ENCODE measurements around the gene MTFR1L. TPM values are rescaled to one million over a fixed set of nuclear protein-coding genes. Genes with fewer than 3 reads are reported as not detected.

MTFR1L gene
- total RNA-seq, 1 experiment from 2014 or later, result 32.5 TPM

GRCh38 chr1:25800703-25801377, 18.9 kb upstream of the MTFR1L start:
- Histone ChIP-seq H3K4me2 (ENCODE audit: insufficient read depth, insufficient read length, low read length) (peak overlapping the region; percentile 82), H4K8ac (replicated peaks; ENCODE audit: insufficient read length, low read depth, low read length) (no peak overlapping the region), H3K4me1 (ENCODE audit: insufficient read depth, low read length) (no peaks in the 10 kb centered on the region), H3K18ac (ENCODE audit: insufficient read length, low read depth, low read length) (no peak overlapping the region), H2AK5ac (ENCODE audit: insufficient read length, low read length) (no peak overlapping the region), H3K79me1 (ENCODE audit: insufficient read depth, low read depth, low read length, poor library complexity, severe bottlenecking) (no peaks in the 10 kb centered on the region), H3T11ph (ENCODE audit: low read length) (no peak overlapping the region), H3K27me3 (ENCODE audit: insufficient read depth, low read length) (no peaks in the 10 kb centered on the region), H3K23me2 (ENCODE audit: insufficient read length, low read depth, low read length, poor library complexity, severe bottlenecking) (peaks cover 6% of the 10 kb centered on the region), H4K20me1 (ENCODE audit: control insufficient read depth, insufficient read depth, insufficient read length) (no peaks in the 10 kb centered on the region), H2BK12ac (ENCODE audit: insufficient read length, low read depth, low read length) (no peak overlapping the region), H3K56ac (ENCODE audit: insufficient read length, low read depth, low read length) (no peak overlapping the region), H3K27ac (ENCODE audit: insufficient read length, low read depth, low read length) (no peak overlapping the region), H3K23ac (ENCODE audit: insufficient read length, low read depth, low read length) (no peak overlapping the region), H3K9ac (ENCODE audit: extremely low read depth, insufficient read length, low read length) (peak overlapping the region; percentile 56), H4K5ac (ENCODE audit: insufficient read length, low read depth, low read length) (no peak overlapping the region), H3K4ac (ENCODE audit: low read depth, low read length) (no peak overlapping the region), H3K14ac (ENCODE audit: insufficient read depth, low read length) (peak overlapping the region; percentile 87; the same call in 1 of the 2 replicates), H2BK5ac (ENCODE audit: insufficient read length, low read length) (no peak overlapping the region), H4K91ac (ENCODE audit: insufficient read length, low read depth, low read length) (no peak overlapping the region), H3K79me2 (ENCODE audit: insufficient read depth, low read length) (no peaks in the 10 kb centered on the region), H2BK15ac (ENCODE audit: low read depth, low read length) (no peak overlapping the region), H2BK20ac (ENCODE audit: low read depth, low read length, poor library complexity, severe bottlenecking) (no peak overlapping the region), H2AFZ (ENCODE audit: low read length) (no peak overlapping the region), H3K9me3 (ENCODE audit: control insufficient read depth, low read depth, low read length) (no peaks in the 10 kb centered on the region), H2BK120ac (ENCODE audit: low read depth, low read length, poor library complexity, severe bottlenecking) (no peak overlapping the region)
- Mint-ChIP-seq H3K27me3 (ENCODE audit: low read depth) (peaks cover 5% of the 10 kb centered on the region), H3K4me1 (peaks cover 31 to 50% of the 10 kb centered on the region in 2 experiments), H3K4me3 (peak overlapping the region; percentile 75 to 90), H3K27ac (peak overlapping the region in 1 of 3 experiments; percentile 34; a peak in 1 of 7 replicates), H3K36me3 (ENCODE audit: insufficient read depth in 1 of 3, low read depth in 3 of 3) (peaks cover 2 to 26% (median 10%) of the 10 kb centered on the region in 3 experiments; a peak in 5 of 7 replicates), H3K9me3 (no peaks in the 10 kb centered on the region; a peak in 1 of 5 replicates)
- TF ChIP-seq, protein P1, sequence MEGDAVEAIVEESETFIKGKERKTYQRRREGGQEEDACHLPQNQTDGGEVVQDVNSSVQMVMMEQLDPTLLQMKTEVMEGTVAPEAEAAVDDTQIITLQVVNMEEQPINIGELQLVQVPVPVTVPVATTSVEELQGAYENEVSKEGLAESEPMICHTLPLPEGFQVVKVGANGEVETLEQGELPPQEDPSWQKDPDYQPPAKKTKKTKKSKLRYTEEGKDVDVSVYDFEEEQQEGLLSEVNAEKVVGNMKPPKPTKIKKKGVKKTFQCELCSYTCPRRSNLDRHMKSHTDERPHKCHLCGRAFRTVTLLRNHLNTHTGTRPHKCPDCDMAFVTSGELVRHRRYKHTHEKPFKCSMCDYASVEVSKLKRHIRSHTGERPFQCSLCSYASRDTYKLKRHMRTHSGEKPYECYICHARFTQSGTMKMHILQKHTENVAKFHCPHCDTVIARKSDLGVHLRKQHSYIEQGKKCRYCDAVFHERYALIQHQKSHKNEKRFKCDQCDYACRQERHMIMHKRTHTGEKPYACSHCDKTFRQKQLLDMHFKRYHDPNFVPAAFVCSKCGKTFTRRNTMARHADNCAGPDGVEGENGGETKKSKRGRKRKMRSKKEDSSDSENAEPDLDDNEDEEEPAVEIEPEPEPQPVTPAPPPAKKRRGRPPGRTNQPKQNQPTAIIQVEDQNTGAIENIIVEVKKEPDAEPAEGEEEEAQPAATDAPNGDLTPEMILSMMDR (conservative IDR thresholded peaks at IDR 0.05), result no peak
- DNase-seq, result no peak
- no CpG with 5 or more reads among the region's 15 CpGs for WGBS (ENCODE audit: extremely low coverage, insufficient read length, low lambda C conversion rate)
